Stomach (tissue), 4 donors: Measurements from ENCODE around the gene FADS6.

ENCODE experiments used
- CTCF ChIP-seq, 7 experiments: fragments of 450-650 bp in 4 of 7; fragments of 200-600 bp in 3 of 7; sonication (generic) in 3 of 7; IDR thresholded peaks; one replicate each; pipeline ENCODE4 v1.5.1; 2016 to 2019; ENCODE audit warnings: antibody characterized with exemption in 7 of 7, control low read depth in 2 of 7, mild to moderate bottlenecking in 1 of 7
- POLR2A ChIP-seq, 4 donors: fragments of 450-650 bp; IDR thresholded peaks; one replicate each; pipeline ENCODE4 v1.6.1; 2016; ENCODE audit warnings: antibody characterized with exemption in 4 of 4, control low read depth in 2 of 4, mild to moderate bottlenecking in 1 of 4, moderate library complexity in 1 of 4

GRCh38 chr17:74854792-74855191, 38.6 kb downstream of the FADS6 start:
- TF ChIP-seq POLR2A (IDR thresholded peaks at IDR 0.05) = no peak
- no peak for TF ChIP-seq CTCF (IDR thresholded peaks at IDR 0.05)
